ENCODE measurements around the gene GAPDHS. TPM values are rescaled to one million over a fixed set of nuclear protein-coding genes. Genes with fewer than 3 reads are reported as not detected.

Gene GAPDHS
- total RNA-seq, 2 donors from 2014 or later = not detected

DNA sequence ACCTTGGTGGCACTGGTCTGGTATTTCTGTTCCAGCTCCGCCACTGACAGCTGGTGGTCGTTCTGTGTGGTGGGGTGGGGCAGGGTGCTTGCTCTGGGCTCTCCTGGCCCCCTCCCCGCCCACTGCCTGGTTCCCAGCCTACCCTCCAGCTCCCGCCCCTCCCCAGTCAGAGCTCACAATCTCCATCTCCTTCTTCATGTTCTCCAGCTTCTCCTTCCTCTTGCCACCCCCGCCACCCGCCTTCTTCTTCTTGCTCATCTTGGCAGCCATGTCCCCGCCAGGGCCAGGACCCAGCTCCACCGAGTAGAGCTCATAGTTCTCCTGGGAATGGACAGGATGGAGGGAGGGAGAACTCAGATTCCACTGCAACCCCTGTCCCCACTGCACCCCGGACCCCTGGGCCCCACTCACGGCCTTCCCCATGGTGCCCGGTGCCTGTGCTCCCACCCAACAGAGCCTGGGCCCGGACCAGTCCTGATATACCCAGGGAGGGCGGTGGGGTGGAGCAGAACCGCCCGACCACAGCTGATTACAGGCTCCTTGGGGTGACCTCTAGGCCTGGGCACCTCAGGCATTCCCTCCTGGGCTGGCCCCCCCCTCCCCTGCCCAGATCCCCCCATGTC, 30.1 kb downstream of the GAPDHS start, which contains the start of gene ATP4A:
TSS of gene ATP4A (minus strand) at position 452 of the 623 bp plus-strand sequence. CDS start at position 423, 29 bp downstream.
- DNase-seq (no peak), ATAC-seq (no peak)
- H3K4me1 ChIP-seq = peaks cover 76% of the 10 kb centered on the region
- H3K27ac ChIP-seq = peak within 1 kb of the TSS in 2 of 4 donors; percentile 72 to 77
- H3K36me3 ChIP-seq (replicated peaks in 1 of 2; ENCODE audit: insufficient read depth in 1 of 2, low read depth in 2 of 2) = no peaks in the 10 kb centered on the region
- 77 to 81% methylated on average over 11 to 14 of the region's 15 CpGs for WGBS, 2 donors
- no peak within 1 kb of the TSS for H3K4me3 ChIP-seq
- TF ChIP-seq, protein P1, sequence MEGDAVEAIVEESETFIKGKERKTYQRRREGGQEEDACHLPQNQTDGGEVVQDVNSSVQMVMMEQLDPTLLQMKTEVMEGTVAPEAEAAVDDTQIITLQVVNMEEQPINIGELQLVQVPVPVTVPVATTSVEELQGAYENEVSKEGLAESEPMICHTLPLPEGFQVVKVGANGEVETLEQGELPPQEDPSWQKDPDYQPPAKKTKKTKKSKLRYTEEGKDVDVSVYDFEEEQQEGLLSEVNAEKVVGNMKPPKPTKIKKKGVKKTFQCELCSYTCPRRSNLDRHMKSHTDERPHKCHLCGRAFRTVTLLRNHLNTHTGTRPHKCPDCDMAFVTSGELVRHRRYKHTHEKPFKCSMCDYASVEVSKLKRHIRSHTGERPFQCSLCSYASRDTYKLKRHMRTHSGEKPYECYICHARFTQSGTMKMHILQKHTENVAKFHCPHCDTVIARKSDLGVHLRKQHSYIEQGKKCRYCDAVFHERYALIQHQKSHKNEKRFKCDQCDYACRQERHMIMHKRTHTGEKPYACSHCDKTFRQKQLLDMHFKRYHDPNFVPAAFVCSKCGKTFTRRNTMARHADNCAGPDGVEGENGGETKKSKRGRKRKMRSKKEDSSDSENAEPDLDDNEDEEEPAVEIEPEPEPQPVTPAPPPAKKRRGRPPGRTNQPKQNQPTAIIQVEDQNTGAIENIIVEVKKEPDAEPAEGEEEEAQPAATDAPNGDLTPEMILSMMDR (IDR thresholded peaks at IDR 0.05) = no peak
- TF ChIP-seq POLR2A (IDR thresholded peaks at IDR 0.05) = no peak
- no peaks in the 10 kb centered on the region for H3K9me3 ChIP-seq
- intact Hi-C loops (cut with DNase I) = no loop called here
- no peaks in the 10 kb centered on the region for H3K27me3 ChIP-seq

DNA sequence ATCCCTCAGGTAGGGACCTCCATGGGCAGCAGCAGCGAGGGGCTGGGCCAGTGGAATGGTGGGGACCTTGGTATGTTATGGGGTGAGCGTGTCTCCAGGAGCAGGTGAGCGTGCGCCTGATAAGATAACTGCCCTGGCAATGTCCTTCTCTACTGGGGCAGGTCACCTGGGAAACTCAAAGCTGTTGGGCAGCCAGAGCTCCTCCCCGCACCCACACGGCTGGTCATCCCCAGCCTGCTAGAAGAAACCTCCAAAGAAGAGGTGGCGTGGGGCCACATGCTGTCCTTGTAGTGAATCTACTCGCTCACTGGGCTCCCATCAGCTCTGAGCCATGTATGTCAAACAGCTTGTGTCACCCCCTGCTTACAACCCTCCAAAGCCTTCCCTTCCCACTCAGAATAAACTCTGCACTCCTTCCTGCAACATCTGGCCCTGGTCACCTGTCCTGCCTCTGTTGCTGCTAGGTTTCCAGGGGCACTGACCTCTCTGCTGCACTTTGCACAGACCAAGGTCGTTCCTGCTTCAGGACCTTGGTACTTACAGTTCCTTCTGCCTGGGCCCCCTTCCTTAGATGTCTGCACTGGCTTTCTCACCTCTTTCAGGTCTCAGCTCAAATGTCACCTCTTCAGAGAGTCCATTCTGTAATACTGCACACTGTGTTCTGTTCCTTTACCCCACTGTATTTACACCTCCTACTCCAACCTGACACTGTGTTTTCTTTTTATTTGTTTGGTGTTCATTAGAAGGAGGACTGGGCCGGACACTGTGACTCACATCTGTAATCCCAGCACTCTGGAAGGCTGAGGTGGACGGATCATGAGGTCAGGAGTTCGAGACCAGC, 32.0 kb downstream of the GAPDHS start:
- ATAC-seq (peak; percentile 68), DNase-seq (peak; percentile 48 to 83 (median 75))
- Histone ChIP-seq H3K9me3 (no peaks in the 10 kb centered on the region), H3K36me3 (replicated peaks in 1 of 2; ENCODE audit: insufficient read depth in 1 of 2, low read depth in 2 of 2) (no peaks in the 10 kb centered on the region), H3K4me1 (peaks cover 75% of the 10 kb centered on the region), H3K27ac (peak overlapping the region in 3 of 4 donors; percentile 53 to 77 (median 72)), H3K4me3 (no peak overlapping the region), H3K27me3 (no peaks in the 10 kb centered on the region)
- intact Hi-C loops (cut with DNase I) = no loop called here
- peak in 1 of 3 donors; percentile 21 for TF ChIP-seq POLR2A (IDR thresholded peaks at IDR 0.05)
- TF ChIP-seq, protein P1 (IDR thresholded peaks at IDR 0.05) = no peak
- WGBS, 2 donors = 39 to 43% methylated on average over 9 to 12 of the region's 12 CpGs

DNA sequence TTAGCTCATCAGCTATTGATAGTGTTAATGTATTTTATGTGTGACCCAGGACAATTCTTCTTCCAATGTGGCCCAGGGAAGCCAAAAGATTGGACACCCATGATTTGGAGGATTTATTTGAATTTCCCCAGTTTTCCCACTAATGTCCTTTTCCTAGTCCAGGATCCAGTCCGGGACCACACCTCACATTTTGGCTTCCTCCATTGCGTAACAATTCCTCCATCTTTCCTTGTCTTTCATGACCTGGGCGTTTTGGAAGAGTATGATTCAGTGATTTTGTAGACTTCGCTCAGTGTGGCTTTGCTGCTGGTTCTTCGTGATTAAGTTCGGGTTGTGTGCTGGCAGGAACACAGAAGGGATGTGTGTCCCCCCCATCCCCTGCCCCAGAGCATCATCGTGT, 33.5 kb downstream of the GAPDHS start:
- no peak for TF ChIP-seq POLR2A (IDR thresholded peaks at IDR 0.05)
- WGBS, 2 donors = 84 to 90% methylated on average over 7 of the region's 7 CpGs
- no peaks in the 10 kb centered on the region for H3K27me3 ChIP-seq

DNA sequence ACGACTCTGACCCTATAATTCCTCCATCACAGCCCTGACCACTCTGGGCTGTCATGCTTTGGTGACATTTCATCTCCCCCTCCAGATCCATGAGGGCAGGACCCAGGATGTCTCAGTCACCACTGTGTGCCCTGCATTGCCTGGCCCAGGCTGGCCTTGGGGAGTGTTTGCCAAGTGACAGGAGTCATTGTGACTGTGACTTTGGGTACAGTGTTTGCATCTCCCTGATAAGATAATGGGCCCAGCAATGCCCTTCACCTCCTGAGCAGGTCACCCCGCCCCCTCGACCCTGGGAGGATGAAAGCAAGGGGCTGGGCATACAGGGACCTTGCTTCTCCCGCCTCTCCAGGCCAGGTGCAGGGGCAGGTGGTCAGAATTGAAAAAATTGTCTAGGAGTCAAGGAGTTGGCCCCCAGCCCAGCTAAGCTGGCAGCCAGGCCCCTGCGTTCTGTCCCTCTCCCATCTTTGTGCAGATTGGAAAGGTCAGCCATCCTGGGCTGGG, 36.1 kb downstream of the GAPDHS start:
- Histone ChIP-seq H3K4me3 (no peak overlapping the region), H3K27ac (peak overlapping the region in 3 of 4 donors; percentile 58 to 61 (median 59)), H3K27me3 (no peaks in the 10 kb centered on the region), H3K4me1 (peaks cover 71% of the 10 kb centered on the region), H3K9me3 (no peaks in the 10 kb centered on the region), H3K36me3 (replicated peaks in 1 of 2; ENCODE audit: insufficient read depth in 1 of 2, low read depth in 2 of 2) (no peaks in the 10 kb centered on the region)
- 9 to 22% methylated on average over 1 to 5 of the region's 5 CpGs for WGBS, 2 donors
- intact Hi-C loops (cut with DNase I) = no loop called here
- DNase-seq (peak; percentile 40 to 81 (median 74)), ATAC-seq (peak; percentile 70)
- TF ChIP-seq POLR2A (IDR thresholded peaks at IDR 0.05) = no peak
- TF ChIP-seq, protein P1 (IDR thresholded peaks at IDR 0.05) = no peak

More for the DNA sequence above, 33.5 kb downstream of the GAPDHS start:
- no peak overlapping the region for H3K27ac ChIP-seq
- H3K4me1 ChIP-seq = peaks cover 77% of the 10 kb centered on the region
- H3K4me3 ChIP-seq = no peak overlapping the region
- intact Hi-C loops (cut with DNase I) = no loop called here
- no peaks in the 10 kb centered on the region for H3K36me3 ChIP-seq (replicated peaks in 1 of 2; ENCODE audit: insufficient read depth in 1 of 2, low read depth in 2 of 2)
- H3K9me3 ChIP-seq = no peaks in the 10 kb centered on the region
- DNase-seq = no peak
- no peak for ATAC-seq

DNA sequence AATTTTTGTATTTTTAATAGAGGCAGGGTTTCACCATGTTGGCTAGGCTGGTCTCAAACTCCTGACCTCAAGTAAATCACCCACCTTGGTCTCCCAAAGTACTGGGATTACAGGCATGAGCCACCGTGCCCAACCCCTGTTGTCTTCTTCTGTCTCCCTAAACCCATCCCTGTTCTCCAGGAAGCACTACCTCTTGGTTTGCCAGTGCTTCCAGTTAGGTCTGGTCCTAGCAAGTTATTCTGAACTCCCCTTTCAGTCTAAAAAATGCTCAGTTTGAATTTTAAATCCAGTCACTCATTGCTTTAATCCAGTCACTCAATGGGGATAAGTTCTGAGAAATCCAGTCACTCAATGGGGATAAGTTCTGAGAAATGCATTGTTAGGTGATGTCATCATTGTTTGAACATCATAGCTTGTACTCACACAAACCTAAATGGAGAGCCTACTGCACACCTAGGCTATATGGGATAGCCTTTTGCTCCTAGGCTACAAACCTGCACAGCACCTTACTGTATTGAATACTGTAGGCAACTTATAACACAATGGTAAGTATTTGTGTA, 38.2 kb downstream of the GAPDHS start:
- Histone ChIP-seq H3K9me3 (peaks cover 0 to 8% (median 0%) of the 10 kb centered on the region in 3 donors), H3K36me3 (replicated peaks in 1 of 2; ENCODE audit: insufficient read depth in 1 of 2, low read depth in 2 of 2) (no peaks in the 10 kb centered on the region), H3K4me3 (no peak overlapping the region), H3K27me3 (no peaks in the 10 kb centered on the region), H3K4me1 (peaks cover 51% of the 10 kb centered on the region), H3K27ac (no peak overlapping the region)
- TF ChIP-seq, protein P1 (IDR thresholded peaks at IDR 0.05) = no peak
- TF ChIP-seq POLR2A (IDR thresholded peaks at IDR 0.05) = no peak
- WGBS, 2 donors = 88 to 100% methylated on average over 1 of the region's 1 CpG
- intact Hi-C loops (cut with DNase I) = no loop called here
- DNase-seq (no peak), ATAC-seq (peak; percentile 51)

All from body of pancreas (tissue), 4 donors.